SKM-1 treated with dmso at 0.1 percent for 144 hours (cell line): ENCODE data around the gene EIF2B4.
"Not testable (repeated sequence)": the region's sequence is repeated elsewhere in the genome, so short reads cannot be mapped to it uniquely, and the experiment has no call there.

Source experiments
- DNase-seq: peaks from one replicate; lab custom pipeline; 2025; ENCODE audit not compliant: unreplicated experiment; lab: John Stamatoyannopoulos, UW

Gene EIF2B4

DNA sequence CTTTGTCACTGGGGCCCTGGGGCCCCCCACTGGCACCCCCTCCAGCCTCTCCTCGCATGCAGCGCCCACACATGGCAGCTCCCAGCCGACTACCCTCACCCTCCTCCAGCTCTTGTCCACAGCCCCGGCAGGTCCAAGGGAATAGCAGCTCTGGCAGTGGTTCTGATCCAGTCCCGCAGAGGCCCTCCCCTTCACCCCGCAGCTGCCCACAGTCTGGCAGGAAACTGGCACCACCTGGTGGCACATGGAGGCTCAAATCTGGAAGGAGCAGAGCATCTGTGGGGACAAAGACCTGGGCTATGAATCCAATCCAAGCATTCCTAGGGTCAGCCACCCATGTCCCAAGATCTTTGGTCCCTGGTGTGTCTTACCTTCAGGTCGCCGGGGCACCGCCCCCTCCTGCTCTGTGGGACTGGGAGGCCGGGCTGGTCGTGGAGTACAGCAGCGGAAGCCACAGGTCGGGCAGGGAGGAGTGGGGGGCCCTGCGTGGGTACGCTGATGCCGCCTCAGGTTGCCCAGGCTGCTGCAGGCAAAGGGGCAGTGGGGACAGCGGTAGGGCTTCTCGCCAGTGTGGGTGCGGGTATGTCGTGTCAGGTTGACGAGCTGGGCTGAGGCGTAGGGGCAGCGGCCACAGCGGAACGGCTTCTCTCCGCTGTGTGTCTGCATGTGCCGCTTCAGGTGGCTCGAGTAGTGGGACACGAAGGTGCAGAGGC, 8.1 kb upstream of the EIF2B4 start:
- DNase-seq = no peak

DNA sequence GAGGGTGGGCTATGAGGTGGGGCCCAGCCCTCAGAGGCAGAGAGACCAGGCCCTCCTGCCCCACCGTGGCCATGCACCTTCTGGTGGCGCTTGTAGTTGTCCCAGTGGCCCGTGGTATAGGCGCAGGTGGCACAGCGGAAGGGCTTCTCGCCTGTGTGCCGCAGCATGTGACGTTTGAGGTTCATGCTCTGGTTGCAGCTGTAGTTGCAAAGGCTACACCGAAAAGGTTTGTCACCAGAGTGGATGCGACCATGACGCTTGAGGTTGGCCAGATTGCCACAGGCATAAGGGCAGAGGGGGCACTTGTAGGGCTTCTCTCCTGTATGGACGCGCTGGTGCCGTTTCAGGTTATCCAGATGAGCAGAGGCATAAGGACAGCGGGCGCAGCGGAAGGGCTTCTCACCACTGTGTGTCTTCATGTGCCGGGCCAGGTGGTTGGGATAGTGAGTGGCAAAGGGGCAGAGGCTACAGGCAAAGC, 7.5 kb upstream of the EIF2B4 start:
- DNase-seq = no peak

DNA sequence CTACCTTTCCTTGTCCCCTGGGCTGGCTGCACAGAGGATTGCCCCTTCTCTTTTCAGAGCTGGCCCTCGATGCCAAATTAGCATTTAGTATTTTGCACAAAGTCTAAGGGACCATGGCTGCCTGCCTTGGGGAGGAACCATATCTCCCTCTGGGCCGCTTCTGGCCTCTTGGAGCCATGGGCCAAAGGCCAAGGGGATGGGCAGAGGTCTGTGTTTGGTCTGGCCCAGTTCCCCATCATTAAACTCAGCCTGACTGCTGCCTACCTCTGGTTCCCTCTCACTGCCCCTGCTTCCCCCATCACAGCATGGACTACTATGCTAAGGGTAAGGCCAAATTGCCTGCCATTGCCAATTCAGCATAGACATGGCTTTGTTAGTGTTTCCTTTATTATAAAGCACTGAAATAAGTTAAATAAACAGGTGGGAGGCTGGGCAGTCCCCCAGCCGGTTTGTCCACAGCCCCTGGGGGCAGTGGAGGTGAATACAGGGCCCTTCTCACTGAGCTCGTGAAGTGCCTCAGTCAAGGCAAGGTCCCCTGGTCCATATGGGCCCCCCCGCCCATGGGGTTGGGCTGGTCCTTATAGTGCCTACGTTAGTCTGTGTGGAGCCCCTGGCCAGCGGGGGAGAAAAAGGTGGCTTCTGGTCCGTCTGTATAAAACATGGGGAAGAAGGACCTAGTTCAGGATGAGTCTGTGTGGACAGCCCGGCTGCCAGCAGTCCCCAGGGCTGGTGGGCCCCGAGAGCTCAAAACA, 6.9 kb upstream of the EIF2B4 start:
- DNase-seq = no peak

DNA sequence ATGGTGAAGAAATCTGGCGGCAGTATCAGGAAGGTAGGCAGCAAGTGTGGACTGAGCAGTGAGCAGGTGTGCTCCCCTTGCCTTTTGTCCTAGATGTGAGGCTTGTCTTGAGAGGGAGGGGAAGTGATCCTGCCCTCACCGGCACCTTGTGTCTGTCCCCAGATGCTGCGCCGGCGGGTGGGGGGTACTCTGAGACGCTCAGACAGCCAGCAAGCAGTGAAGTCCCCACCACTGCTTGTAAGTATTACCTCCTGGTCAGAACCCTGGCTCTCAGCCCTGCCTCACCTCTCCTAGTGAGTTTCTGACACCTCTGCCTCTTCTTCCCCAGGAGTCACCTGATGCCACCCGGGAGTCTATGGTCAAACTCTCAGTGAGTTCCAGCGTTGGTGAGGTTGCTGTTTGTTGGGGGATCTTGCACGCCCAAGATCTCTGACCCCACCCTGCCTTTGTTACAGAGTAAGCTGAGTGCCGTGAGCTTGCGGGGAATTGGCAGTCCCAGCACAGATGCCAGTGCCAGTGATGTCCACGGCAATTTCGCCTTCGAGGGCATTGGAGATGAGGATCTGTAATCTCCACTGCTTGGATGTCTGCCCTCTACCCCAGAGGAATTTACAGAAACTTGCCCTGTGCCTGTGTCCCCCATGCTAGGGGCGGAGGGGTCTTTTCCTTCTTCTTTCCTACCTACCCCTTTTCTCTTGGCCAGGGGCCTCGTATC, 6.2 kb upstream of the EIF2B4 start:
- no peak for DNase-seq

DNA sequence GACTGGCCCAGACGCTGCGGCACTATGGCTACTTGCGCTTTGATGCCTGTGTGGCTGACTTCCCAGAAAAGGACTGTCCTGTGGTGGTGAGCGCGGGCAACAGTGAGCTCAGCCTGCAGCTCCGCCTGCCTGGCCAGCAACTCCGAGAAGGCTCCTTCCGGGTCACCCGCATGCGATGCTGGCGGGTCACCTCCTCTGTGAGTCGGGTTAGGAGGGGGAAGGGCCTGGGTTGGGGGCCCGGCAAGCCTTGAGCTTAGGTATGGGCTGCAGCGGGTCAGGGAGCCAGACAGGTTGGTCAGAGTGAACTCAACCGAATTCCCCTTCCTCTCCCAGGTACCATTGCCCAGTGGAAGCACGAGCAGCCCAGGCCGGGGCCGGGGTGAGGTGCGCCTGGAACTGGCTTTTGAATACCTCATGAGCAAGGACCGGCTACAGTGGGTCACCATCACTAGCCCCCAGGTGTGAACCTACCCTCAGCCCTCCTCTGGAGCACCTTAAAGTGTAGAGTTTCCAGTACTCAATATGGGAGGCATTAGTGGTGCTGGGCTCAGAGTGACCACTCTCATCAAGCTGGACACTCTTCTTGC, 5.5 kb upstream of the EIF2B4 start:
- no peak for DNase-seq

DNA sequence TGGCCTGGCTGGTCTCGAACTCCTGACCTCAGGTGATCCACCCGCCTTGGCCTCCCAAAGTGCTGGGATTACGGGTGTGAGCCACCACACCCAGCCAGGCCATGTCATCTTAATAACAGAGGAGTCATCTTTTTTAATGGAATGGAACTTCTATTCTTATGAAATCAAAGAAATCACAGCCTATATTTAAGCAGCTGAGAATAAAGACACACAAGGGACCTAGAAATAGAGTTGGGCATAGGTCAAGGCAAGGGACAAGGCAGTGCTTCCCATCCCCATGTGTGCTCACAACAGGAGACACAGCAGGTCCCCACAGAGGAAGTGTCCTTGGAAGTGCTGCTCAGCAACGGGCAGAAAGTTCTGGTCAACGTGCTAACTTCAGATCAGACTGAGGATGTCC, 3.4 kb upstream of the EIF2B4 start:
- DNase-seq = no peak

DNA sequence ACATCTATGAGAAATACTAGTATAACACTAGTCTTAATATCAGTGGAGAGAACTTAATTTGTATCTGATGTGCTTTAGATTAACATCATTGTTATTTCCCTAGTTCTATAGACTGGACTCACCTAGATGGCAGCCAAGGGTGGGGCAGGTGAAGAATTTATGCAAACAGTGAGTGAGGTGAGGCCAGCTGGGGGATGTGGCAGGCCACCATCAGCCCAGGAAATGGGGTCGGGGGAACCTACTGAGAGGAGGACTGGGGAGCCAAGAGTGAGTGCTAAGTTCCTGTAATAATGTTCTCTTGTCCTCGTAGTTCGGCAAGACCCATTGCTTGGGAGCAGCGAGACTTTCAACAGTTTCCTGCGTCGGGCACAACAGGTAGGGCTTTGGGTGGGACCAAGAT, 2.8 kb upstream of the EIF2B4 start:
- no peak for DNase-seq

DNA sequence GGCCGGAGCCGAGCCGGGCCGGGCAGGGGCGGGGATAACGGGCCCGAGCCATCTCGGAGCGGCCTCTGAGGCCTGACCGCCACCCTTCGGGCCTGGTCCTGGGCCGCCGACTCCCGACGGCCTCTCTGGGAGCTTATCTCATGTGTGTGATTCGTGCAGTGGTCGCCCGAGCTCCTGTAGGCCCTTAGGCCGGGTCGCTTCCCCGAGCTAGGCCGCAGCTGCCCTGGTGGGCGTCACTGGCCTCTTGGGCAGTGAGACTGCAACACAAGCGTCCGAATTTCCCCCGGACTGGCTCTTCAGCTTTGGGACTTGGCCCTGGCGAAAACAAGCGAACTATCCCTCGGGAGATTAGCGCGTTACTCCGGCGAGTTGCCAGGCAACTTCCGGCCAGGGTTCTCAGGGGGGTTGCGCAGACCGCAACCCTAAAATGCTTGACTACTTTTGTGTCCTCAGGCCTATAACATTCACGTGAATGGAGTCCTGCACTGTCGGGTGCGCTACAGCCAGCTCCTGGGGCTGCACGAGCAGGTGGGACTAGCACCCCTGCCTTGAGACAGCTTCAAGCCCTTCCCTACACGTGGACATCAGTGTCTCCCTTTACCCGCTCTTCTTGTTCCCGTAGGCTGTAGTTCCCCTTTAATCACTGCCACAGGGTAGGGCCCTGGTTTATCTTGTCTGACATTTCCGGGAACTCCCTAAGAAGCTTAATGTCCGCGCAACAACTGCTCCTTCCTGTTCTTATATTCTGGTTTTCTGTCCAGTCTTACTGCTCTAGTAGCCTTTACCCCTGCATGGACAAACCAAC, 880 bp upstream of the EIF2B4 start:
- DNase-seq = peak; percentile 89

DNA sequence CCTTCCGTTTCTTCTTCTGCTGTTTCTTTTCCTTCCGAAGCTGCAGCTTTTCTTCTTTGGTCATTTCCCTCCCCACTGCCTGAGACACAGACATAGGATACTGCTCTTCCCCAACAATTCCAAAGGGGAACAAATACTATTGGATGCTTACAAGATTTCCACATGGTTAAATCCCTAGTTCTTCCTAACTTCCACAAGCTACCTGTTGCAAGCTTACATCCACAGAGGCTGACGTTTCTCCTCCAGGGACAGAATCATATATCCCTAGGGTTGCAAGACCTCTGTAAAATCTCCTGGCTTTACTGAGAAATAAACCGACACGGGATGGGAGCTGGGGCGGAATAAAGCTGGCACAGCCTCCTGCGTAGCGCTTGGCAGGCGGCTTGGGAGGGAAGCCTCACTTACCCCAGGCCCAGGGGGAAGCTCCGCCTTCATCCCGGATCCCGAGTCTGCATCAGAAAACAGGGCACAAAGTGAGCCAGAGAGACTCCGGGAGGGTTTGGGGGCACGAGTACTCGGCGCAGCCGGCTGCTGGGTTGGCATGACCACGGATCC, 590 bp downstream of the EIF2B4 start:
- DNase-seq = peak; percentile 35

DNA sequence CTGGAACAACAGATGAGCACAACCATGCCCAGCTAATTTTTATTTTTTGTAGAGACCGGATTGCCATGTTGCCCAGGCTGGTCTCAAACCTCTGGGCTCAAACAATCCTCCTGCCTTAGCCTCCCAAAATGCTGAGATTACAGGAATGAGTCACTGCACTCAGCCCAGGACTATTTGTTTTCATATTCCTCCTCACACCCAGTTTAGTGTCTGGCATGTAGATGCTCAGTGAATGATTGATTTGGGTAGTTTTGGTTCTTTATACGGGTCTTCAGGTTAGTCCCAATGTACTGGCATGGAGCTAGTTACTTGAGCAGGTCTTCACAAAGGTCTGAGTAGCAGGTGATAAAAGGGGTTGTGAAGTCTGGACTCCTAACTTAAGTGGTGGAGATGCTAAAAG, 6.2 kb downstream of the EIF2B4 start:
- DNase-seq = no peak

DNA sequence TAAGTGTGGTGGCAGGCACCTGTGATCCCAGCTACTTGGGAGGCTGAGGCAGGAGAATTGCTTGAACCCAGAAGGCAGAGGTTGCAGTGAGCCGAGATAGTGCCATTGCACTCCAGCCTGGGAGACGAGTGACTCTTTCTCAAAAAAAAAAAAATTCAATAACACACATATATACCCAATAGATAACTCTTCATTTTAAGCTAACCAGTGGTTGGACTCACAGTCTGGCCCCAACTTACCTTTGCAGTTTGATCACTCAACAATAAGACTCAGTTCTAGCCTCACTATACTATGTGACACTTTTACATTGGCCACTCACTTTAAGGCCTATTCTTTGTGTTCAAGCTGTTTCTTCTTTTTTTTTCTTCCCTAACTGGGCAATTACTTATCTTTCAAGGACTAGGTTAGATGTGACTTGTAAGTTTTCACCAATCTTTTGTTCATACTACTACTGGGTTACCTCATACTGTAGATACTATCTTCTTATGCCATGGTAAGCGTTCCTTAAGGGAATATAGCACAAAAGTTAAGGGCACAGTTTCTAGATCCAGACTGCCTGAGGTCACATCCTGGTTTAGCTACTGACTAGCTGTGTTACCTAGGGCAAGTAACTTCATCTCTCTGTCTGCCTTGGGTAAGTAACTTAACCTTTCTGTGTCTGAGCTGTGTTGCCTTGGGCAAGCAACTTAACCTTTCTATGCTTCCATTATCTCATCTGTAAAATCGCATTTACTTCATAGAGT, 7.3 kb downstream of the EIF2B4 start:
- DNase-seq = no peak

DNA sequence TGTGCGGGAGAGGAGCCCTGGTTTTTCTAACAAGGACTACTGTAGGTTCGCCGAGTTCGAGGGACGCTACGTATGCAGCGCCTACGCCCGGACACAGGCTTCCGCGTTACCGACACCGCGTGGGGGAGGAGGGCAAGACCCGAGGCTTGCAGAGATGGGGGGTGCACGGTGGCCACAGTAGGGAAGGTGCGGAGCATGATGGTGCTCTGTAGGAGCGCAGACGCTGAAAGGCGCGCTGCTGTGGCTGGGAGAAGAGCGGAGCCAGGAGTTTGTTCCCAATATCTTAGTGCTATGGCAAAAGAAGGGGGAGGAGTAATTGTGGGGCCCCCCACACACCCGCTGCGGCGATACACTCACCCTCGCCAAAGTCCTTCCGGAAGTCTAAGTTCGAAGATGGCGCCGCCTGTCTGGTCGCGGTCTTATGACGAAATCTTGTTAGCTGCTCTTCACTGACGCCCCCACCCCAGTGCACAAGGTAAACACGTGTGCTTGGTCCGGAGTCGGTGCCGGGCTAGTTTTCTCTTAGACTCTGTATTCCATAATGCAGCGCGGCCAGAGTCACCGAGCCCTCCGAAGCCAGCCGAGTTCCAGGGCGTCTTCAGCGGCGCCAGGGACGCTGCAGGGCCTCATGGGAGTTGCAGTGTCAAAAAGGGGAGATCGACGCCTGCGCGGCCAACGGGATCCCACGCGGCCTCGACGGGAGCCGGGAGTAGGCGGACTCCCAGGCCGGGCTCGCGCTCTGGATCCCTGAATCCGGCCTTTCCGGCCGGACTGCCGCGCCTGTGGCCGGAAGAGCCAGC, 13.6 kb downstream of the EIF2B4 start, which contains the start of gene GTF3C2:
Gene GTF3C2 (minus strand): TSS at position 383 of the 800 bp plus-strand sequence. CDS start 13,210 bp downstream, outside the sequence.
- peak; percentile 98 for DNase-seq

DNA sequence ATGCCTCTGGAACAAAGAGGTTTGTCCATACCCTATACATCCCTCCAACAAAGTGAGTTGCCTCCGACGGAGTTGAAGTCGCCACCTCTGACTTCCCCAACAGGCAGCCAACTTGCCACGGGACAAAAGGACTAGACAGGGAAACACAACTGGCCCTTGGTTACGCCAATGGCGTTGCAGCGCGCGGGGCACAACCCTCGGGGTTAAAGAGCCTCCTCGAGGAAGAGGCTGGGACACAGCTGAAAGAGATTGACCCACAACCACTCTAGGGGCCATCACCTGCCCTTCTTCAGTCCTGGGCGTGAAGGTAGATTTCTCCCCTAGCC, 14.1 kb downstream of the EIF2B4 start:
- DNase-seq = peak; percentile 72

DNA sequence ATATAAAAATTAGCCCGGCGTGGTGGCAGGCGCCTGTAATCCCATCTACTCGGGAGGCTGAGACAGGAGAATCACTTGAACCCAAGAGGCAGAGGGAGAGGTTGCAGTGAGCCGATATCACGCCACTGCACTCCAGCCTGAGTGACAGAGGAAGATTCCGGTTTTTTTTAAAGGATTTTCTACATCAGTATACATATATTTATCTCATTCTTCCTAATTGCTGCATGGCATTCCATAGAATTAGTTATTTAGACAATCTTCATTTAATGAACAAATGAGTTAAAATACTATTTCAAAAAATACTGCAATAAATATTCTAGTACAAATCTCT, 15.6 kb downstream of the EIF2B4 start:
- DNase-seq = no peak

DNA sequence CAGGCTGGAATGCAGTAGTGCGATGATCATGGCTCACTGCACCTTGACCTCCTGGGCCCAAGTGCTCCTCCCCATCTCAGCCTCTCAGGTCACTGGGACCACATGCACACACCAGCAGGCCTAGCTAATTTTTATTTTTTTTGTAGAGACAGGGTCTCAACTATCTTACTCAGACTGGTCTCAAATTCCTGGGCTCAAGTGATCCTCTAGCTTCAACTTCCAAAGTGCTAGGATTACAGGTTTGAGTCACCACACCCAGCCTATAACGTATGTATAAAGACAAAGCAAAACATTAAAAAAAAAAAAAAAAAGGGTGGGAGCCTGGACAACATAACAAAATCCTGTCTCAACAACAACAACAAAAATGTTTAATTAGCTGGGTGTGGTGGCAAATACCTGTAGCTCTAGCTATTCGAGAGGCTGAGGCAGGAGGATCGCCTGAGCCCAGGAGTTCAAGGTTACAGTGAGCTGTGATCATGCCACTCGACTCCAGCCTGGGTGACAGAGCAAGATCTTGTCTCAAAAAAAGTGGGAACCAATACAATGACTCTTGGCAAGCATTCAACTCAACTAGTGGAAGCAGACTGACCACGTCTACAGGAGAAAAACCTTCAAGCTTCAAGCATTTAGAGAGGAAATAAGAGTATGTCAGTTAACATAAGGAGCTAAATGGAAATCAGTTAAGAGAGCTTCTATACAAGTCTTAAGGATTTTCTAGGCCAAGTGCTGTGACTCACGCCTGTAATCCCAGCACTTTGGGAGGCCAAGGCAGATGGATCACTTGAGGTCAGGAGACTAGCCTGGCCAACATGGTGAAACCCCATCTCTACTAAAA, 16.2 kb downstream of the EIF2B4 start:
- DNase-seq = no peak

DNA sequence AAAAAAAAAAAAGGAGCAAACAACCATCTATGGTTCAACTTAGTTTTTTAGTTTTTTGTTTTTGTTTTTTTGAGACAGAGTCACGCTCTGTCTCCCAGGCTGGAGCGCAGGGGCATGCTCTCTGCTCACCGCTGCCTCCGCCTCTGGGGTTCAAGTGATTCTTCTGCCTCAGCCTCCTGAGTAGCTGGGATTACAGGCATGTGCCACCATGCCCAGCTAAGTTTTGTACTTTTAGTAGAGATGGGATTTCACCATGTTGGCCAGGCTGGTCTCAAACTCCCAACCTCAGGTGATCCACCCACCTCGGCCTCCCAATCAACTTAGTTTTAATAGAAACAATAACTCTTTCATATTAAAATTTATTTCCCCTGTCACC, 16.8 kb downstream of the EIF2B4 start:
- not testable (repeated sequence) for DNase-seq

DNA sequence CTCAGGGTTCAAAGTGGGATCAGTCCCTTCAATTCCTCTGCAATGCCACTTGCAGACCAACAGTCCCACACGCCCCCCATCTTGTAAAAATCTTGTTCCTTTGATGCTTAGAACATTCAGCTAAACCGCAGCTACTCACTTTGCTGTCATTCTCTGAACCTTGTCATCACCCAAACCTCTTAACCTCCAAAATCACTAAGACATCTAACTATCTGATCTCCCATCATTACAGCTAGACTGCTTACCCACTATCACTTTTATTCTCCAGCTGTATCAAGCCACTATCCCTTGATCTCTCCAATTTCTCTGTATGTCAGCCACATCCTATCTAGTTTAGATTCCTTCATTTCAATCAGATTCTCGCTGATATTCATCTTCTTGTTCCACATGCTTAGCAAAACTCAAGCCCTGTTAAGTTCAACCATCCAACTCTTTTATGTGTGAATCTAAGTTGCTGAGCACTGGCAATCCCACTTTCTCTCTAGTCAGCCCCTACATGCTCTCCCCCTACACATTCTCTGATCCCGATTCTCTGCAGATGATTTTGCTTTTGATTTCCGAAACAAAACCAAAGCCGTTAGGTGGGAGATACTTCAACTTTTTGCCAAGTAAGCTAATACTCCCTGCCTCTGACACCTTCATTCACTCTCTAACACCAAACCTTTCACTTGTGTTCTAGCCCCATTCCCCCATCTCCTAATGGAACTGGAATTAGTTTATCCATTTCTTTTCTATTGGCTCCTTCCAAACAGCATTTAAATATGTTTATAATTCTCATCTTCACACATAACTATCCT, 18.1 kb downstream of the EIF2B4 start:
- no peak for DNase-seq
